Measurements from ENCODE around the gene TRAK1. TPM values are rescaled to one million over a fixed set of nuclear protein-coding genes. Genes with fewer than 3 reads are reported as not detected.

The TRAK1 gene
- total and polyA plus RNA-seq, 10 of the 15 experiments (the other 5 are each of a cell fraction or from before 2014, with no cell fraction given), result 6.6 to 46.2 (median 23.7) TPM

DNA sequence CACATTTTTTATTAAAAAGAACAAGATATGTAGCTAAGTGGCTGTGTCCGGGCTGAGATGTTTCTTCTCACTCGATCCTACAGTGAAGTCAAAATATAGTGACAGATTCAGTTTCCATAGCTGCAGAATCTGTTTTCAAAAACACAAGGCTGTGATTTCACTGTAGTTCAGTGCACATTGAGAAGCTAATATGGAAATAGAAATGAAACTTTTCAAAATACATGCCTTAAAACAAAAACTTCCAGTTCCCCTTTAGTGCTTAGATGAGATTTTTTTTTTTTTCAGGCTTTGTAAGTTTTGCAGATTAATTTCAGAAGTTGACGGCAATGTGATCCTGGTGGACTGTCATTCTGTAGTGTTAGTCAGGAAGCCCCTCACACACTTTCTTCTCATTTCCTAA lies 23.8 kb upstream of the TRAK1 start:
- peak overlapping the region; percentile 85 for H3K4me2 ChIP-seq (ENCODE audit: control insufficient read depth, insufficient read depth)
- H3K9ac ChIP-seq (ENCODE audit: control insufficient read depth, insufficient read depth, low read length), result peak overlapping the region; percentile 14; the same call in 1 of the 2 replicates
- FAIRE-seq (no peak), DNase-seq (ENCODE audit: low read depth, low spot score) (peak; percentile 86), ATAC-seq (peak; percentile 91)
- BruUV-seq (replicated peaks), result TSS peak; percentile 26
- ChIA-PET SMC1A (ENCODE audit: uncharacterized antibody, unreplicated experiment) (interaction anchor here (0.6 to 4.7 kb wide), 18 partner anchors 10 to 1374 kb away, joined by 3 to 47 read pairs (median 8); no protein-coding TSS in a partner anchor), POLR2A (interaction anchor here (0.6 to 2.2 kb wide), 12 partner anchors 11 to 161 kb away, joined by 3 to 10 read pairs (median 4); no protein-coding TSS in a partner anchor), CTCF (interaction anchor here (0.6 to 3.6 kb wide), 8 partner anchors 9 to 402 kb away, joined by 3 to 17 read pairs (median 4); no protein-coding TSS in a partner anchor), RAD21 (ENCODE audit: unreplicated experiment) (interaction anchor here (0.6 to 3.2 kb wide), 19 partner anchors 12 to 159 kb away, joined by 3 to 17 read pairs (median 4); no protein-coding TSS in a partner anchor)
- intact Hi-C loops (cut with micrococcal nuclease; ENCODE audit: unreplicated experiment), result loop anchor here (2.0 kb wide), 1 partner anchor 25 kb away; no protein-coding TSS in a partner anchor
- 3% methylated on average over 3 of the region's 3 CpGs for WGBS (ENCODE audit: insufficient coverage, insufficient replicate concordance, low lambda C conversion rate, missing lambda C conversion rate)
- peak overlapping the region; percentile 48; the same call in 1 of the 2 replicates for H3K4me3 ChIP-seq
- no peaks in the 10 kb centered on the region for H3K27me3 ChIP-seq (replicated peaks in 1 of 2; ENCODE audit: control insufficient read depth in 2 of 2, insufficient read depth in 2 of 2, low read length in 1 of 2)
- no peaks in the 10 kb centered on the region; a peak in 1 of 4 replicates for H3K36me3 ChIP-seq (ENCODE audit: control insufficient read depth in 2 of 2, insufficient read depth in 2 of 2, low read length in 1 of 2)
- in situ Hi-C loops (cut with MboI), result no loop called here
- peak overlapping the region; percentile 86 for H3K27ac ChIP-seq (ENCODE audit: control insufficient read depth, insufficient read depth)
- peaks cover 73% of the 10 kb centered on the region for H3K79me2 ChIP-seq (ENCODE audit: control insufficient read depth, insufficient read depth, low read length)
- no peaks in the 10 kb centered on the region for H3K9me3 ChIP-seq (replicated peaks; ENCODE audit: control insufficient read depth, insufficient read depth, low read length)
- H2AFZ ChIP-seq (ENCODE audit: control insufficient read depth, low read depth, low read length), result no peak overlapping the region
- H4K20me1 ChIP-seq (ENCODE audit: control insufficient read depth, insufficient read depth), result no peaks in the 10 kb centered on the region; the same call in 1 of the 2 replicates
- peaks cover 35% of the 10 kb centered on the region for H3K4me1 ChIP-seq (ENCODE audit: control insufficient read depth, insufficient read depth, low read length)
- TF ChIP-seq ZNF384 (IDR thresholded peaks at IDR 0.05; ENCODE audit: borderline replicate concordance, low read depth, low read length), result peak; percentile 95
- TF ChIP-seq NBN (IDR thresholded peaks at IDR 0.05), result no peak; the same call in 1 of the 2 replicates
- peak; percentile 86; the same call in 1 of the 2 replicates for TF ChIP-seq FOXM1 (IDR thresholded peaks at IDR 0.05; ENCODE audit: low read depth, low read length)
- no peak for TF ChIP-seq BRCA1 (IDR thresholded peaks at IDR 0.05; ENCODE audit: low read depth, low read length)
- TF ChIP-seq, protein P1, sequence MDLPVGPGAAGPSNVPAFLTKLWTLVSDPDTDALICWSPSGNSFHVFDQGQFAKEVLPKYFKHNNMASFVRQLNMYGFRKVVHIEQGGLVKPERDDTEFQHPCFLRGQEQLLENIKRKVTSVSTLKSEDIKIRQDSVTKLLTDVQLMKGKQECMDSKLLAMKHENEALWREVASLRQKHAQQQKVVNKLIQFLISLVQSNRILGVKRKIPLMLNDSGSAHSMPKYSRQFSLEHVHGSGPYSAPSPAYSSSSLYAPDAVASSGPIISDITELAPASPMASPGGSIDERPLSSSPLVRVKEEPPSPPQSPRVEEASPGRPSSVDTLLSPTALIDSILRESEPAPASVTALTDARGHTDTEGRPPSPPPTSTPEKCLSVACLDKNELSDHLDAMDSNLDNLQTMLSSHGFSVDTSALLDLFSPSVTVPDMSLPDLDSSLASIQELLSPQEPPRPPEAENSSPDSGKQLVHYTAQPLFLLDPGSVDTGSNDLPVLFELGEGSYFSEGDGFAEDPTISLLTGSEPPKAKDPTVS (IDR thresholded peaks at IDR 0.05; ENCODE audit: low read depth, low read length), result no peak
- peak; percentile 83 for TF ChIP-seq NFIC (IDR thresholded peaks at IDR 0.05; ENCODE audit: low read depth, low read length)
- 0 out of 2 replicates have a peak, but pooled peaks have one; percentile 10 for TF ChIP-seq CREB1 (IDR thresholded peaks at IDR 0.05; ENCODE audit: low read depth)
- peak; percentile 77; the same call in 1 of the 2 replicates for TF ChIP-seq MEF2A (IDR thresholded peaks at IDR 0.05; ENCODE audit: insufficient read depth, low read depth, low read length)
- peak; percentile 47; the same call in 1 of the 2 replicates for TF ChIP-seq ZBED1 (IDR thresholded peaks at IDR 0.05; ENCODE audit: borderline replicate concordance)
- TF ChIP-seq JUNB (IDR thresholded peaks at IDR 0.05), result peak; percentile 74
- TF ChIP-seq SREBF2 (IDR thresholded peaks at IDR 0.05; ENCODE audit: low read length), result no peak
- TF ChIP-seq MXI1 (IDR thresholded peaks at IDR 0.05; ENCODE audit: low read depth, low read length), result peak; percentile 97
- peak; percentile 49; the same call in 1 of the 2 replicates for TF ChIP-seq ZNF24 (IDR thresholded peaks at IDR 0.05)
- TF ChIP-seq MTA3 (IDR thresholded peaks at IDR 0.05; ENCODE audit: borderline replicate concordance, low read length), result peak; percentile 33; the same call in 1 of the 2 replicates
- TF ChIP-seq GABPA (IDR thresholded peaks at IDR 0.05; ENCODE audit: low read depth), result peak; percentile 59; the same call in 1 of the 2 replicates
- TF ChIP-seq BACH1 (IDR thresholded peaks at IDR 0.05; ENCODE audit: borderline replicate concordance), result no peak; the same call in 1 of the 2 replicates
- TF ChIP-seq RAD21 (IDR thresholded peaks at IDR 0.05; ENCODE audit: insufficient read depth, low read depth, low read length), result no peak
- peak; percentile 80 for TF ChIP-seq SMAD1 (IDR thresholded peaks at IDR 0.05; ENCODE audit: low read depth, partially characterized antibody)
- TF ChIP-seq BHLHE40 (IDR thresholded peaks at IDR 0.05; ENCODE audit: borderline replicate concordance in 1 of 2, low read depth in 2 of 2, low read length in 1 of 2), result peak in 1 of 2 experiments; percentile 6; a peak in 1 of 4 replicates
- peak; percentile 54; the same call in 1 of the 2 replicates for TF ChIP-seq EED (IDR thresholded peaks at IDR 0.05; ENCODE audit: low read depth)
- TF ChIP-seq PML (IDR thresholded peaks at IDR 0.05; ENCODE audit: low read length), result 0 out of 2 replicates have a peak, but pooled peaks have one; percentile 41
- TF ChIP-seq HDAC6 (IDR thresholded peaks at IDR 0.05; ENCODE audit: unreplicated experiment), result no peak
- TF ChIP-seq PAX5 (IDR thresholded peaks at IDR 0.05; ENCODE audit: borderline replicate concordance, low read depth, low read length), result peak; percentile 35; the same call in 1 of the 2 replicates
- peak; percentile 97; the same call in 1 of the 2 replicates for TF ChIP-seq RCOR1 (conservative IDR thresholded peaks at IDR 0.05; ENCODE audit: low read depth, low read length)

Data from GM12878 (cell line).